Activated T-cell treated with anti-CD3 and anti-CD28 coated beads for 24 hours (primary cell): ENCODE measurements around the gene PGS1.
"Not testable (repeated sequence)": the region's sequence is repeated elsewhere in the genome, so short reads cannot be mapped to it uniquely, and the experiment has no call there.

Experiments
- DNase-seq: peaks from one replicate; pipeline ENCODE4 v3.0.0-alpha.2; 2020; ENCODE audit warnings: low read depth

The PGS1 gene

DNA sequence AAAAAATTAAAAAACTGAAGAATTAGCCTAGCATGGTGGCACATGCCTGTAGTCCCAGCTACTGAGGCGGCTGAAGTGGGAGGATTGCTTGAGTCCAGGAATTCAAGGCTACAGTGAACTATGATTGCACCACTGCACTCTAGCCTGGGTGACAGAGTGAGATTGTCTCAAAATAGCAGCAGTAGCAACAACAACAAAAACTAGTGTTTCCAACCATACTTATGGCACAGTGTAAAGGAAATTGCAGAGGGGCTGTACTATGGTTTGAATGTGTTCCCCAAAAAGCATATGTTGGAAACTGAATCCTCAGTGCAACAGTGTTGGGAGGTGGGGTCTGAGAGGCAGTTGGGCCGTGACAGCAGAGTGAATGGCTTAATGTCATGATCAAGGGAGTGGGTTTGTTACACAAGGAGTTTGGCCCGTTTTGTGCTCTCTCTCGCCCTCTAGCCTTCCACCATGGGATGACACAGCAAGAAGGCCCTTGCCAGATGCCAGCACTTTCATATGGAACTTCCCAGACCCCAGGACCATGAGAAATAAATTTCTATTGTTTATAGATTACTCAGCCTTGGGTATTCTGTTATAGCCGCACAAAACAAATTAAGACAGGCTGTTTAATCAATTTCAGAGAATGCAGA lies 70.0 kb downstream of the PGS1 start:
- DNase-seq: no peak

- no peak for DNase-seq
These were observed 71.6 kb downstream of the PGS1 start for GRCh38 chr17:78449983-78450595.

DNA sequence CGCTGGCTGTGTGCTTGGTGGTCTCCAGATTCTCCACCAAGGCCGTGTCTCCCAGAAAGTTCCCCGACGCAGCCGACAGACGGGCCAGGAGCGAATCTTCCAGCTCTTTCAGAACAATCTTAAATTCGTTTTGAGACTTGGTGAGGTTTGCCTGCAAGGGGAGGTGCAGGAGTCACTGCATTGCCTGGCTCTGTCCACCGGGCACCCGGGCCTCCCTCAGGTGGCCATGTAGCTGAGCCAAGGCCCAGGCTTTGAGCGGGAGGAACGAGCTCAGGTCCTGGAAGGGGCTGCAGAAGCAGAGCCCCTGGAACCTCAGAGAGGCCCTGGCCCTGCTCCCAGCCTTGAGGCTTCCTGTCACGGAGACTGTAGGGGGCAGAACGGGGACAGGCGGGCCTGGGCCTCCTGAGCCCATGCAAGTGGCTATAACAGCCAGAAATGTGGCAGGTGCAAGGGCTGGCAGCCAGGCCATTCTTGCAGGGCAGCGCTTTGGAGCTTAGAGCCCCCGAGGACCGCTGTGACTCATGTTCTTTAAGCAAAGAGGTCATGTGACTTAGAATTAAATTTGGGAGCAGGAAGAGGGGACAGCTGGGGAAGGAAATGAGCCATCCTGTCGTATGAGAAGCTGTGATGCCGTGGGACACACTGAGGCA lies 72.4 kb downstream of the PGS1 start:
- no peak for DNase-seq

GRCh38 chr17:78451753-78452152 lies 73.3 kb downstream of the PGS1 start:
- no peak for DNase-seq

- DNase-seq: no peak
These were observed 75.9 kb downstream of the PGS1 start for GRCh38 chr17:78454346-78454745.

GRCh38 chr17:78458091-78458490 lies 79.6 kb downstream of the PGS1 start:
- DNase-seq: no peak

- DNase-seq: no peak
These were observed 80.4 kb downstream of the PGS1 start for GRCh38 chr17:78458736-78459335.

- DNase-seq: no peak
These were observed 81.2 kb downstream of the PGS1 start for GRCh38 chr17:78459696-78460095.

- no peak for DNase-seq
These were observed 81.8 kb downstream of the PGS1 start for GRCh38 chr17:78460176-78460675.

- no peak for DNase-seq
These were observed 82.7 kb downstream of the PGS1 start for GRCh38 chr17:78460951-78461798.

- DNase-seq: no peak
These were observed 83.3 kb downstream of the PGS1 start for GRCh38 chr17:78461799-78462053.

DNA sequence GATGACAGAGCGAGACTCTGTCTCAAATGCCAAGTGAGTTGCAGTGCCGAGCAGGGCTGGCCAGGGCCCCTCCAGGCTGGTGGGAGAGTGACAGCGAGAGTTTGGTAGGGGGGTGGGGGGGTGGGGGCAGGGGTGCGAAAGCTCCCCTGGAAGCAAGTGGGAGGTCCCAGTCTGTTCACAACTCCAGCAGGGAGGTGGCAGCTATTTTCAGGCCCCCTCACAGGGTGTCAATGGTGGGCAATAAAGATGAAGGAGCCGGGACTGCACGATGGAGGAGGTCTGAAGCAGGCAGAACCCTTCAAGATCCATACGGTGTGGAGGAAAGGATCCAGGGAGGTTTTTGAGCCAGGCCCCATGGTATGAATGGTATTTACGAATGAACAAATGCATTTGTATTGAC lies 83.7 kb downstream of the PGS1 start:
- DNase-seq: no peak

DNA sequence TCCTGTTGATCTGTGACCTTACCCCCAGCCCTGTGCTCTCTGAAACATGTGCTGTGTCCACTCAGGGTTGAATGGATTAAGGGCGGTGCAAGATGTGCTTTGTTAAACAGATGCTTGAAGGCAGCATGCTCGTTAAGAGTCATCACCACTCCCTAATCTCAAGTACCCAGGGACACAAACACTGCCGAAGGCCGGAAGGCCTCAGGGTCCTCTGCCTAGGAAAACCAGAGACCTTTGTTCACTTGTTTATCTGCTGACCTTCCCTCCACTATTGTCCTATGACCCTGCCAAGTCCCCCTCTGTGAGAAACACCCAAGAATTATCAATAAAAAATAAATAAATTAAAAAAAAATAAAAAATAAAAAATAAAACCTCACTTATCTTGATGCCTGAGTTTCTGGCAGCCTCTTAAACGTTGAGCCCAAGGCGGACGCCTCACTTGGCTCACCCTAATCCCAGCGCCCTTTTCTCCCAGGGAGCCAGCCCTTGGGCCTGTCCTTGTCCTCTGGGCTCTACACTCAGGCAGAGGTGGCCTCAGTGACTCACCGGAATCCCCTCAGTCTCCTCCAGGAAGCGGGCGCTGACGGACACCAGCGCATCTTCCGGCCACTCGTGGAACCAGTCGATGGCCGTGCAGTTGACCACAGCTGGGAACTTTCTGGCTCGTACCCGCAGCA lies 87.8 kb downstream of the PGS1 start:
- DNase-seq: not testable (repeated sequence)

GRCh38 chr17:78466786-78467715 lies 88.6 kb downstream of the PGS1 start:
- no peak for DNase-seq

DNA sequence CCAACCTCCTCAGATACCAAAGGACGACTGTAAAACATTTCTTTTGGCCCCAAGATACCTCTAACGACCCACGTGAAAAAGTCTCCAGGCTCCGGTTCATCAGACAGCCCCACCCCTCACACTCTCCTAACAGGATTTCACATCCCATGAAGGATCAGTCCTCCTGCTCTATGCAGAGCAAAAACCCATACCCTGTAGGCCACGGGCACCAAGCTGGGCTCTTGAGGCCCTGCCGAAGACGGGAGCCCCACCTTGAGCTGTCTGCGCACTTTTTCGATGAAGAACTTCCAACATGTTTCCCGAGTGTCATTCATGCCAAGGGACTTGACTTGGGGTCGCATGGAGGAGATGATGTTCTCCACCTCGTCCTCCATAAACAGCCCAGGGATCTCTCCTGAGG lies 89.9 kb downstream of the PGS1 start:
- DNase-seq: no peak

- DNase-seq: no peak
These were observed 91.0 kb downstream of the PGS1 start for GRCh38 chr17:78469443-78469842.

DNA sequence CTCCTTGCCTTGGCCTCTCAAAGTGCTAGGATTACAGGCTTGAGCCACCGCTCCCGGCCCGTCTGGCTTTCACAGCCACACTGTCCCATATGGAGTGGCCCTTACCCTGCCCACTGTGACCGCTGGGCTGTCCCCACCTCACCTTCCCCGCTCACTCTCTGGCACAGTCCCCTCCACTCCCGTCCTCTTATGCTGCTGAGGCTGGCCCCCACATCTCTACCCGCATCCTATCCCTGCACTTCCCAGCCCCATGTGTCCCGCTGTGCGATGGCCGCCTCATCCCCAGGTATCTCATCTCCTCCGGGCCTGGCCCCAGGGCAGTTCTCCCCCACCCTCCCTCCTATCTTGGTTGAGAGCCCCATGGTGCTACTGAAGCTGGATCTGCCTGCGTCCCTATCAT lies 93.2 kb downstream of the PGS1 start:
- no peak for DNase-seq

GRCh38 chr17:78472035-78472905 lies 93.8 kb downstream of the PGS1 start:
- no peak for DNase-seq

DNA sequence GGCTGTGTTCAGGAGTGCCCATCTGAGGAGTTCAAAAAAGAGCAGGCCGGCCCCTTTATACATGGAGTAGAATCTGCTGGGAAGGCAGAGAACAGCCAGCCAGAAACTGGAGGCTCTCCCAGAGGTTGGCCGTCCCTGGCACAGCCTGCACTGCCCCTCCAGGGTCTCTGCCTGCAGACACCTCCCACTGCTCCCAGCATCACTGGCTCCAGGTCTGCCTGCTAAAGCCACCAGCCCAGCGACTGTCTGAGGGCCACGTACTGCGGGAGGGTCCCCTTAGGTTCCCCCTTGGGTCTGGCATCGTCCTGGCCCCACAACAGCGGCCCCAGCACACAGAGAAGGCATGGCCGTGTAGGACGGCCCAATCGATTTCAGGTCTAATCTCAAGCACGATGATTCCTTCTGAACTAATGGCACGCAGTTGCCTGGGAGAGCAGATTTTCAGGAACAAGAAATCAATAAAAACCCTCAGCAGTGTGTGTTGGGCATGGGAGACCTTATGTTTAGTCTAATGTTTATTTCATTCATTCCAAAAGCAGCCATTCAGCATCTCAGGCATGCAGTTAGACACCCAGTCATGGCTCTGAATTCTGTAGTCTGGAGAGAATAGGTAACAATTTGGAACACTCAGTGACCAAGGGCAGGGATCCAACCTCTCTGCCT lies 95.6 kb downstream of the PGS1 start:
- DNase-seq: no peak
